ENCODE measurements around the gene EHMT2. TPM values are rescaled to one million over a fixed set of nuclear protein-coding genes. Genes with fewer than 3 reads are reported as not detected.
A peak's percentile ranks its signal among the peaks of the same experiment; 100 is the strongest.

Gene EHMT2
- total RNA-seq, 1 experiment from 2014 or later: 117 TPM

DNA sequence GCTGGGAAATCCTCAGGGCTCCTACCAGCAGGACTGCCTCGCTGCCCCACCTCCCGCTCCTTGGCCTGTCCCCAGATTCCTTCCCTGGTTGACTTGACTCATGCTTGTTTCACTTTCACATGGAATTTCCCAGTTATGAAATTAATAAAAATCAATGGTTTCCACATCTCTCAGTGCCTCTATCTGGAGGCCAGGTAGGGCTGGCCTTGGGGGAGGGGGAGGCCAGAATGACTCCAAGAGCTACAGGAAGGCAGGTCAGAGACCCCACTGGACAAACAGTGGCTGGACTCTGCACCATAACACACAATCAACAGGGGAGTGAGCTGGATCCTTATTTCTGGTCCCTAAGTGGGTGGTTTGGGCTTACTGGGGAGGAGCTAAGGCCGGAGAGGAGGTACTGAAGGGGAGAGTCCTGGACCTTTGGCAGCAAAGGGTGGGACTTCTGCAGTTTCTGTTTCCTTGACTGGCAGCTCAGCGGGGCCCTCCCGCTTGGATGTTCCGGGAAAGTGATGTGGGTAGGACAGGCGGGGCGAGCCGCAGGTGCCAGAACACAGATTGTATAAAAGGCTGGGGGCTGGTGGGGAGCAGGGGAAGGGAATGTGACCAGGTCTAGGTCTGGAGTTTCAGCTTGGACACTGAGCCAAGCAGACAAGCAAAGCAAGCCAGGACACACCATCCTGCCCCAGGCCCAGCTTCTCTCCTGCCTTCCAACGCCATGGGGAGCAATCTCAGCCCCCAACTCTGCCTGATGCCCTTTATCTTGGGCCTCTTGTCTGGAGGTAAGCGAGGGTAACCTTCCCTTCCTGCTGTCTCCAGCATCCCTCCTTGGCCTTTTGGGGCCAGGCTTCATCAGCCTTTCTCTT, 48.2 kb upstream of the EHMT2 start, which contains the start of gene CFB:
CFB (plus strand) TSS at position 589 of the 863 bp plus-strand sequence; CDS start at position 716, 127 bp downstream.
- Histone ChIP-seq H3K36me3 (ENCODE audit: insufficient read depth, low read length, poor library complexity, severe bottlenecking) (no peaks in the 10 kb centered on the region), H3K4me3 (ENCODE audit: low read depth, low read length, poor library complexity, severe bottlenecking) (no peak within 1 kb of the TSS), H3K27ac (ENCODE audit: low read depth, low read length, poor library complexity, severe bottlenecking) (no peak within 1 kb of the TSS), H3K4me1 (ENCODE audit: insufficient read depth, low read length, poor library complexity, severe bottlenecking) (no peaks in the 10 kb centered on the region), H3K9me3 (ENCODE audit: low read depth, low read length, poor library complexity, severe bottlenecking) (no peaks in the 10 kb centered on the region), H3K27me3 (replicated peaks; ENCODE audit: insufficient read depth, low read depth, low read length, poor library complexity) (no peaks in the 10 kb centered on the region)
- TF ChIP-seq, protein P1, sequence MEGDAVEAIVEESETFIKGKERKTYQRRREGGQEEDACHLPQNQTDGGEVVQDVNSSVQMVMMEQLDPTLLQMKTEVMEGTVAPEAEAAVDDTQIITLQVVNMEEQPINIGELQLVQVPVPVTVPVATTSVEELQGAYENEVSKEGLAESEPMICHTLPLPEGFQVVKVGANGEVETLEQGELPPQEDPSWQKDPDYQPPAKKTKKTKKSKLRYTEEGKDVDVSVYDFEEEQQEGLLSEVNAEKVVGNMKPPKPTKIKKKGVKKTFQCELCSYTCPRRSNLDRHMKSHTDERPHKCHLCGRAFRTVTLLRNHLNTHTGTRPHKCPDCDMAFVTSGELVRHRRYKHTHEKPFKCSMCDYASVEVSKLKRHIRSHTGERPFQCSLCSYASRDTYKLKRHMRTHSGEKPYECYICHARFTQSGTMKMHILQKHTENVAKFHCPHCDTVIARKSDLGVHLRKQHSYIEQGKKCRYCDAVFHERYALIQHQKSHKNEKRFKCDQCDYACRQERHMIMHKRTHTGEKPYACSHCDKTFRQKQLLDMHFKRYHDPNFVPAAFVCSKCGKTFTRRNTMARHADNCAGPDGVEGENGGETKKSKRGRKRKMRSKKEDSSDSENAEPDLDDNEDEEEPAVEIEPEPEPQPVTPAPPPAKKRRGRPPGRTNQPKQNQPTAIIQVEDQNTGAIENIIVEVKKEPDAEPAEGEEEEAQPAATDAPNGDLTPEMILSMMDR (conservative IDR thresholded peaks at IDR 0.05; ENCODE audit: low read depth, low read length): no peak
- no peak for TF ChIP-seq EZH2 (IDR thresholded peaks at IDR 0.05; ENCODE audit: borderline replicate concordance, low read depth, low read length, poor library complexity, severe bottlenecking)
- no TSS peak for BruUV-seq (replicated peaks)
- intact Hi-C loops (cut with micrococcal nuclease; ENCODE audit: unreplicated experiment): no loop called here
- POLR2A ChIA-PET (ENCODE audit: low non-redundant PET): no interaction called here
- CTCF ChIA-PET: no interaction called here
- peak; percentile 37 for DNase-seq (ENCODE audit: low spot score)

DNA sequence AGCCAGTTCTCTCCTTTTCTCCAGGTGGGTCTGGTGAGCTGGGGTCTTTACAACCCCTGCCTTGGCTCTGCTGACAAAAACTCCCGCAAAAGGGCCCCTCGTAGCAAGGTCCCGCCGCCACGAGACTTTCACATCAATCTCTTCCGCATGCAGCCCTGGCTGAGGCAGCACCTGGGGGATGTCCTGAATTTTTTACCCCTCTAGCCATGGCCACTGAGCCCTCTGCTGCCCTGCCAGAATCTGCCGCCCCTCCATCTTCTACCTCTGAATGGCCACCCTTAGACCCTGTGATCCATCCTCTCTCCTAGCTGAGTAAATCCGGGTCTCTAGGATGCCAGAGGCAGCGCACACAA, 47.6 kb upstream of the EHMT2 start:
- Histone ChIP-seq H3K4me3 (ENCODE audit: low read depth, low read length, poor library complexity, severe bottlenecking) (no peak overlapping the region), H3K27ac (ENCODE audit: low read depth, low read length, poor library complexity, severe bottlenecking) (no peak overlapping the region), H3K27me3 (replicated peaks; ENCODE audit: insufficient read depth, low read depth, low read length, poor library complexity) (no peaks in the 10 kb centered on the region), H3K9me3 (ENCODE audit: low read depth, low read length, poor library complexity, severe bottlenecking) (no peaks in the 10 kb centered on the region), H3K36me3 (ENCODE audit: insufficient read depth, low read length, poor library complexity, severe bottlenecking) (no peaks in the 10 kb centered on the region), H3K4me1 (ENCODE audit: insufficient read depth, low read length, poor library complexity, severe bottlenecking) (no peaks in the 10 kb centered on the region)
- TF ChIP-seq EZH2 (IDR thresholded peaks at IDR 0.05; ENCODE audit: borderline replicate concordance, low read depth, low read length, poor library complexity, severe bottlenecking): no peak
- TF ChIP-seq, protein P1 (conservative IDR thresholded peaks at IDR 0.05; ENCODE audit: low read depth, low read length): no peak
- no TSS peak for BruUV-seq (replicated peaks)
- intact Hi-C loops (cut with micrococcal nuclease; ENCODE audit: unreplicated experiment): no loop called here
- DNase-seq (ENCODE audit: low spot score): no peak
- POLR2A ChIA-PET (ENCODE audit: low non-redundant PET): no interaction called here
- CTCF ChIA-PET: no interaction called here

DNA sequence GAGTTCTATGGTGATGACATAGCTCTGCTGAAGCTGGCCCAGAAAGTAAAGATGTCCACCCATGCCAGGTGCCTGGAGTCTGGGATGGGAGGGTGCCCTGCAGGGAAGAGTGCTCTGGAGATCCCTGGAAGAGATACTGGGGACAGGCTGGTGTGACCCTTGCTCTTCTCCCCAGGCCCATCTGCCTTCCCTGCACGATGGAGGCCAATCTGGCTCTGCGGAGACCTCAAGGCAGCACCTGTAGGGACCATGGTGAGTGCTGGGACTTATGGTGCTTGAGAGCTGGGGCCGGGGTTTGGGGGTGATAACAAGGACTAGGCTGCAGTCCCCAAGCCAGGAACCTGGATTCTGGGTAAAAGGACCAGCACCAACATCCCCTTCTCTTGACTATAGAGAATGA, 46.2 kb upstream of the EHMT2 start:
- no peak for TF ChIP-seq EZH2 (IDR thresholded peaks at IDR 0.05; ENCODE audit: borderline replicate concordance, low read depth, low read length, poor library complexity, severe bottlenecking)
- TF ChIP-seq, protein P1 (conservative IDR thresholded peaks at IDR 0.05; ENCODE audit: low read depth, low read length): no peak
- H3K9me3 ChIP-seq (ENCODE audit: low read depth, low read length, poor library complexity, severe bottlenecking): no peaks in the 10 kb centered on the region
- no peaks in the 10 kb centered on the region for H3K4me1 ChIP-seq (ENCODE audit: insufficient read depth, low read length, poor library complexity, severe bottlenecking)
- H3K36me3 ChIP-seq (ENCODE audit: insufficient read depth, low read length, poor library complexity, severe bottlenecking): no peaks in the 10 kb centered on the region
- DNase-seq (ENCODE audit: low spot score): no peak
- ChIA-PET POLR2A (ENCODE audit: low non-redundant PET) (no interaction called here), CTCF (no interaction called here)
- no TSS peak for BruUV-seq (replicated peaks)
- no peak overlapping the region for H3K27ac ChIP-seq (ENCODE audit: low read depth, low read length, poor library complexity, severe bottlenecking)
- H3K4me3 ChIP-seq (ENCODE audit: low read depth, low read length, poor library complexity, severe bottlenecking): no peak overlapping the region
- no peaks in the 10 kb centered on the region for H3K27me3 ChIP-seq (replicated peaks; ENCODE audit: insufficient read depth, low read depth, low read length, poor library complexity)
- intact Hi-C loops (cut with micrococcal nuclease; ENCODE audit: unreplicated experiment): no loop called here

All from A673 (cell line).